HCT116 (cell line): ENCODE results near the gene CAMP.

Source experiments
- EGR1 ChIP-seq: IDR thresholded peaks from 2 replicates; pipeline ENCODE4 v1.6.1; 2012; ENCODE audit warnings: low read depth
- EZH2 ChIP-seq: fragments of 200-600 bp; sonication (generic); IDR thresholded peaks from 2 replicates; pipeline ENCODE4 v1.6.1; 2017; ENCODE audit warnings: antibody characterized with exemption, mixed run types
- EZH2phosphoT487 ChIP-seq: fragments of 200-600 bp; IDR thresholded peaks from 2 replicates; pipeline ENCODE4 v1.6.1; 2018; ENCODE audit warnings: antibody characterized with exemption, borderline replicate concordance
- JUND ChIP-seq: IDR thresholded peaks from 2 replicates; pipeline ENCODE4 v1.6.1; 2012
- POLR2A ChIP-seq: IDR thresholded peaks from 2 replicates; pipeline ENCODE4 v1.7.0; 2011; ENCODE audit warnings: borderline replicate concordance; ENCODE audit not compliant: insufficient read depth, insufficient read length; ENCODE audit errors: extremely low read depth
- POLR2AphosphoS5 ChIP-seq: IDR thresholded peaks from 2 replicates; pipeline ENCODE4 v1.6.1; 2011; ENCODE audit warnings: mild to moderate bottlenecking, low read depth, low read length, moderate library complexity
- RAD21 ChIP-seq: IDR thresholded peaks from 2 replicates; pipeline ENCODE4 v1.6.1; 2012; ENCODE audit warnings: low read depth, mild to moderate bottlenecking
- SIN3A ChIP-seq: IDR thresholded peaks from 2 replicates; pipeline ENCODE4 v1.6.1; 2012; ENCODE audit warnings: low read depth
- SRF ChIP-seq: IDR thresholded peaks from 2 replicates; pipeline ENCODE4 v1.6.1; 2012; ENCODE audit warnings: low read depth
- TF ChIP-seq, protein P1 (sequence below), 3 experiments: fragments of 200-600 bp in 1 of 3; sonication (generic) in 1 of 3; IDR thresholded peaks in 2 of 3; conservative IDR thresholded peaks in 1 of 3; 2 replicates each; pipeline ENCODE4 v1.5.1; 2012 to 2017; ENCODE audit warnings: low read depth in 2 of 3, low read length in 2 of 3, antibody characterized with exemption in 1 of 3, borderline replicate concordance in 1 of 3, control low read depth in 1 of 3, mild to moderate bottlenecking in 1 of 3, mixed read lengths in 1 of 3, mixed run types in 1 of 3, moderate library complexity in 1 of 3; ENCODE audit not compliant: insufficient read depth in 1 of 3

DNA sequence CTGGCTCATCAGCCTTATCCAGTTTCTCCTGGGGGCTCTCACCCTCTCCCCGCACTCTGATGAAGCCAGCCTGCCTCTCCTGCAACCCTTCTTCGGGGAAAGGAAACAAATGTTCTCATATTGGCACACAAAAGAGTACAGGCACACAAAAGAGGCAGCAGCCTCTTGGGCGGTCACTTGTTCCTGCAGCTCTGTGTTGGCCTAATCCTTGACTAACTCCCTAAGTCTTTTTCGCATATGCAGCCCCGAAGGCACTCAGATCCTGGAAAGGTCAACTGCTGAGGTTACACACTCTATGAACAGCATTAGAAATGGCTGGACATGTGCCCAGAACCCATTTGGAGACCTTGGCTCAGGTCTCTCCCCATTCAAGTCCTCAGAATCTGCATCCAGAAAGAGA, 7.4 kb upstream of the CAMP start:
- TF ChIP-seq POLR2A (no peak), EGR1 (no peak), POLR2AphosphoS5 (no peak), EZH2phosphoT487 (no peak), SIN3A (no peak), RAD21 (no peak), JUND (no peak), EZH2 (no peak), SRF (no peak)
- TF ChIP-seq, protein P1, sequence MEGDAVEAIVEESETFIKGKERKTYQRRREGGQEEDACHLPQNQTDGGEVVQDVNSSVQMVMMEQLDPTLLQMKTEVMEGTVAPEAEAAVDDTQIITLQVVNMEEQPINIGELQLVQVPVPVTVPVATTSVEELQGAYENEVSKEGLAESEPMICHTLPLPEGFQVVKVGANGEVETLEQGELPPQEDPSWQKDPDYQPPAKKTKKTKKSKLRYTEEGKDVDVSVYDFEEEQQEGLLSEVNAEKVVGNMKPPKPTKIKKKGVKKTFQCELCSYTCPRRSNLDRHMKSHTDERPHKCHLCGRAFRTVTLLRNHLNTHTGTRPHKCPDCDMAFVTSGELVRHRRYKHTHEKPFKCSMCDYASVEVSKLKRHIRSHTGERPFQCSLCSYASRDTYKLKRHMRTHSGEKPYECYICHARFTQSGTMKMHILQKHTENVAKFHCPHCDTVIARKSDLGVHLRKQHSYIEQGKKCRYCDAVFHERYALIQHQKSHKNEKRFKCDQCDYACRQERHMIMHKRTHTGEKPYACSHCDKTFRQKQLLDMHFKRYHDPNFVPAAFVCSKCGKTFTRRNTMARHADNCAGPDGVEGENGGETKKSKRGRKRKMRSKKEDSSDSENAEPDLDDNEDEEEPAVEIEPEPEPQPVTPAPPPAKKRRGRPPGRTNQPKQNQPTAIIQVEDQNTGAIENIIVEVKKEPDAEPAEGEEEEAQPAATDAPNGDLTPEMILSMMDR (IDR thresholded peaks at IDR 0.05 in 2 of 3, conservative IDR thresholded peaks at IDR 0.05 in 1 of 3; ENCODE audit: borderline replicate concordance in 1 of 3, insufficient read depth in 1 of 3, low read depth in 2 of 3, low read length in 2 of 3): no peak
